Measurements from ENCODE around the gene SNRNP48.

DNA sequence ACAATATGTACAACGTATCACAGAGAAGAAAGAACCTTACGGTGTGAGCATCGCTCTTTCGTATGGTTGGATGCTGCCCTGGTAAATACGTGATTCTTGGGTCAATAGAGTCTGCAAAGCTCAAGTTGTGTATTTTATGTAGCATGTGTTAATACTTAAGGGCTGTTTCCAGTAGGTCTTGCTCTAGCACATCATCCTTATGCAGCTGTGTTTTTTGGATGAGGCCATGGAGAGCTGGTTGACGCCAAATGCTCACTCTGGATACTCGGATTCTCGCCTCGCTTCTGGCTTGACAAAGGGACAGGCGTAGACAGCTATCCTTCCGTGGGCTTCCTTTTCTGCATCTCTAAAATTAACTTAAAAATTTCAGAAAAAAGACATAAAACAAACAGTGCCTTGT lies 38.9 kb downstream of the SNRNP48 start:
- TF ChIP-seq, protein P1, sequence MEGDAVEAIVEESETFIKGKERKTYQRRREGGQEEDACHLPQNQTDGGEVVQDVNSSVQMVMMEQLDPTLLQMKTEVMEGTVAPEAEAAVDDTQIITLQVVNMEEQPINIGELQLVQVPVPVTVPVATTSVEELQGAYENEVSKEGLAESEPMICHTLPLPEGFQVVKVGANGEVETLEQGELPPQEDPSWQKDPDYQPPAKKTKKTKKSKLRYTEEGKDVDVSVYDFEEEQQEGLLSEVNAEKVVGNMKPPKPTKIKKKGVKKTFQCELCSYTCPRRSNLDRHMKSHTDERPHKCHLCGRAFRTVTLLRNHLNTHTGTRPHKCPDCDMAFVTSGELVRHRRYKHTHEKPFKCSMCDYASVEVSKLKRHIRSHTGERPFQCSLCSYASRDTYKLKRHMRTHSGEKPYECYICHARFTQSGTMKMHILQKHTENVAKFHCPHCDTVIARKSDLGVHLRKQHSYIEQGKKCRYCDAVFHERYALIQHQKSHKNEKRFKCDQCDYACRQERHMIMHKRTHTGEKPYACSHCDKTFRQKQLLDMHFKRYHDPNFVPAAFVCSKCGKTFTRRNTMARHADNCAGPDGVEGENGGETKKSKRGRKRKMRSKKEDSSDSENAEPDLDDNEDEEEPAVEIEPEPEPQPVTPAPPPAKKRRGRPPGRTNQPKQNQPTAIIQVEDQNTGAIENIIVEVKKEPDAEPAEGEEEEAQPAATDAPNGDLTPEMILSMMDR (conservative IDR thresholded peaks at IDR 0.05; ENCODE audit: low read depth, low read length): no peak
- no peak for TF ChIP-seq EZH2 (IDR thresholded peaks at IDR 0.05; ENCODE audit: low read length, unreplicated experiment)

All from PC-3 (cell line).